Activated T-cell treated with anti-CD3 and anti-CD28 coated beads, Interleukin-2, amount 50 U/mL, for 24 hours (primary cell): ENCODE measurements around the gene SOX12.

Experiments
- DNase-seq: peaks from one replicate; pipeline ENCODE4 v3.0.0-alpha.2; 2020
- H3K27ac Mint-ChIP-seq: 2 replicates; pipeline ENCODE4 v1.8.0; 2020; ENCODE audit warnings: mild to moderate bottlenecking, mixed read lengths
- H3K27me3 Mint-ChIP-seq: 2 replicates; pipeline ENCODE4 v1.8.0; 2020; ENCODE audit warnings: mixed read lengths
- H3K36me3 Mint-ChIP-seq: 2 replicates; pipeline ENCODE4 v1.8.0; 2020; ENCODE audit warnings: low read depth, mixed read lengths
- H3K4me1 Mint-ChIP-seq: 2 replicates; pipeline ENCODE4 v1.8.0; 2020; ENCODE audit warnings: low read depth, mixed read lengths
- H3K4me3 Mint-ChIP-seq: 2 replicates; pipeline ENCODE4 v1.8.0; 2020; ENCODE audit warnings: mild to moderate bottlenecking, moderate library complexity, mixed read lengths
- H3K9me3 Mint-ChIP-seq: 2 replicates; pipeline ENCODE4 v1.8.0; 2020; ENCODE audit warnings: mixed read lengths

Gene SOX12

GRCh38 chr20:312866-313265 is 12.5 kb upstream of the SOX12 start:
- Mint-ChIP-seq H3K4me3 (no peak overlapping the region), H3K4me1 (peaks cover 16% of the 10 kb centered on the region), H3K9me3 (no peaks in the 10 kb centered on the region), H3K36me3 (no peaks in the 10 kb centered on the region), H3K27ac (no peak overlapping the region), H3K27me3 (no peaks in the 10 kb centered on the region)
- DNase-seq: no peak

DNA sequence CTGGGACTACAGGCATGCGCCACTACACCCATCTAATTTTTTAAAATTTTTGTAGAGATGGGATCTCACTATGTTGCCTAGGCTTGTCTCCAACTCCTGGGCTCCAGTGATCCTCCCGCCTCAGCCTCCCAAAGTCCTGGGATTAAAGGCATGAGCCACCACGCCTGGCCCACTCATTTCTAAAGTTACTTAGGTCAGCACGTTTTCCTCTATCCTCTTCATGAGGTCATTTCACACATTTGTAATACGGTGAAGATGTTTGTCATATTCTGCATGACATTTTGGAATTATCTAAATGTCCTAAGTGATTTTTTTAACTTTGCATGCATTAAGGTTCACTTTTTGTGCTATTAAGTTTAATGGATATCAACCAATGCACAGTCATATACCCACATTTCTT is 11.9 kb upstream of the SOX12 start:
- Mint-ChIP-seq H3K4me1 (peaks cover 16% of the 10 kb centered on the region), H3K27ac (no peak overlapping the region), H3K27me3 (no peaks in the 10 kb centered on the region), H3K4me3 (no peak overlapping the region), H3K9me3 (no peaks in the 10 kb centered on the region), H3K36me3 (no peaks in the 10 kb centered on the region)
- DNase-seq: no peak

DNA sequence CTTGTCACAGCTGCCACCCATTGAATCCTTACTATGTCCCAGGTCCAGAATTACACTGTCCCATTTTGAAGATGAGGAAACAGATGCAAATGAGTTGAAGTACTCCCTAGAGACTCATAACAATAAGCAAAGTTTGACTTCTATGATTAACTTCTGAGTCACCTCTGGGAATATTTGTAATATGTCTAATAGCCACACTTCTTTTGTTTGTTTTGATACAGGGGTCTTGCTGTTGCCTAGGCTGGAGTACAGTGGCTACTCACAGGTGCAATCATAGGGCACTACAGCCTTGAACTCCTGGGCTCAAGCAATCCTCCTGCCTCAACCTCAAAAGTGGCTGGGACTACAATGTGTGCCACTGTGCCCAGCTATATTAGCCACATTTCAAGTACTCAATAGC is 11.4 kb upstream of the SOX12 start:
- Mint-ChIP-seq H3K36me3 (no peaks in the 10 kb centered on the region), H3K27ac (no peak overlapping the region), H3K4me3 (no peak overlapping the region), H3K9me3 (no peaks in the 10 kb centered on the region), H3K4me1 (peaks cover 16% of the 10 kb centered on the region), H3K27me3 (no peaks in the 10 kb centered on the region)
- DNase-seq: no peak

DNA sequence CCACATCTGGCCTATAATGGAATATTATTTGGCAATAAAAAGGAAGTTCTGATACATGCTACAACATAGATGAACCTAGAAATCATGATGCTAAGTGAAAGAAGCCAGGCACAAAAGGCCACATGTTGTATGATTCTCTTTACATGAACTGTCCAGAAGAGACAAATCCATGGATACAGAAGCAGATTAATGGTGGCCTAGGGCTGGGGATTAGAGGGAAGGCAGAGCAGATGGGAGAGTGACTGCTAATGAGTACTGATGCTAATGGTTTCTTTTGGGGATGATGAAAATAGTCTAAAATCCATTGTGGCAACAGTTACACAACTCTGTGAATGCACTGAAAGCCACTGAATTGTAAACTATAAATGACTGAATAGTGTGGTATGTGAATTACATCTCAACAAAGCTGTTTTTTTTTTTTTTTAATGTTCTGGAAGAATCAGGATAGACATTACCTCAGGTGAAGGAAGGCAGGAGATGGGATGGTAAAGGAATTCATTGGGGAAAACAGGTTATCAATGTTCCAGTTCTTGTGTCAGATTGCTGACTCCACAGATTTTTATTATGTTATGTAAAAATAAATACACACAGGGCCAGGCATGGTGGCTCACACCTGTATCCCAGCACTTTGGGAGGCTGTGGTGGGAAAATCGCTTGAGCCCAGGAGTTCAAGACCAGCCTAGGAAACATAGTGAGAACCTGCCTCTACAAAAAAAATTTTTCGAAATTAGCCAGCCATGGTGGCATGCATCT is 8.9 kb upstream of the SOX12 start:
- H3K27ac Mint-ChIP-seq: no peak overlapping the region
- DNase-seq: no peak
- no peaks in the 10 kb centered on the region for H3K36me3 Mint-ChIP-seq
- H3K4me1 Mint-ChIP-seq: peaks cover 5% of the 10 kb centered on the region
- H3K4me3 Mint-ChIP-seq: no peak overlapping the region
- no peaks in the 10 kb centered on the region for H3K27me3 Mint-ChIP-seq
- no peaks in the 10 kb centered on the region for H3K9me3 Mint-ChIP-seq

- Mint-ChIP-seq H3K4me1 (peaks cover 35% of the 10 kb centered on the region), H3K27ac (peak overlapping the region; percentile 93), H3K36me3 (no peaks in the 10 kb centered on the region), H3K4me3 (peak overlapping the region; percentile 86), H3K9me3 (no peaks in the 10 kb centered on the region), H3K27me3 (no peaks in the 10 kb centered on the region)
- peak; percentile 97 for DNase-seq
Measured at GRCh38 chr20:324177-325044, 941 bp upstream of the SOX12 start.

GRCh38 chr20:325889-326644 is 715 bp downstream of the SOX12 start:
- Mint-ChIP-seq H3K4me3 (peak overlapping the region; percentile 79), H3K9me3 (no peaks in the 10 kb centered on the region), H3K36me3 (no peaks in the 10 kb centered on the region), H3K27me3 (no peaks in the 10 kb centered on the region), H3K4me1 (peaks cover 46% of the 10 kb centered on the region), H3K27ac (peak overlapping the region; percentile 74)
- DNase-seq: peak; percentile 75

GRCh38 chr20:326645-327185 is 1.4 kb downstream of the SOX12 start:
- Mint-ChIP-seq H3K27me3 (no peaks in the 10 kb centered on the region), H3K4me3 (peak overlapping the region; percentile 74), H3K36me3 (no peaks in the 10 kb centered on the region), H3K27ac (peak overlapping the region; percentile 47), H3K9me3 (no peaks in the 10 kb centered on the region), H3K4me1 (peaks cover 46% of the 10 kb centered on the region)
- no peak for DNase-seq

DNA sequence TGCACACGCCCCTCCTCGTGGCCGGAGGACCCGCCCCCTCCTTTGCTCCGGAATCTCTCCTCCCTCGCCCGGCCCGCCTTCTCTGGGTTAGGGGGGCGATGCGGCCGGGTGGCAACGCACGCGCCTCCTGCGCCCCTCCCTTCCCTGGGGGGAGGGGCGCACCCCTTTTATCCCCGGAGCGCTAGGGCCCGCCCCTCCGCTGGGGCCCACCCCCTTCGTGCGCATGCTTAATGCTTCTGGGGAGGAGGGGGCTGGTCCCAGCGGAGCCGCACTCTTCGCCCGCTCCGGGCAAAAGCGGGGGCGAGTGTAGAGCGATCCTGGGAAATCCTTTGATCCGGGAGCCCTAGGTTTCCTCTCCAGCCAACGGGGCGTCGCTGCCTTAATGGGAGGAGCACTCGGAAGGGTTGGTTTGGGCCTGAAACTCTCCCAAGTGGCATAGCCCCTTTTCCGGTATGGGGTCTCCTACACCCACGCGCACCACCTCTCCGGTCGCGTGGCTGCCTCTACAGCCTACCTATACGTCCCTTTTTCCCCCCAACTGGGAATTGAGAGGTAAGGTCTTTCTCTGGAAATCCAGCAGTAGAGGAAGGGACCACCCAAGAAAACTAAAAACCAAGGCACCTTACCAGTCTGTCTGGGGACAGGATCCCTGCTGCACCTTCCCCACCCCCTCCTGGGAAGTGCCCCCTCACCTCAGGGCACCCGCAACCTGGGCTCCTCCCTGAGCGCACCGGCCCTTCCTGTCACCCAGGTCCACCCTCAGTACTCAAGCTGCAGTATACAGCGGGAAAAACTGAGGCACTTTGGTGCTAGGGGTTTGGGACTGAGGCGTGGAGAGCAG is 2.1 kb downstream of the SOX12 start:
- Mint-ChIP-seq H3K27ac (peak overlapping the region; percentile 22), H3K4me3 (peak overlapping the region; percentile 74), H3K27me3 (no peaks in the 10 kb centered on the region), H3K4me1 (peaks cover 46% of the 10 kb centered on the region), H3K9me3 (no peaks in the 10 kb centered on the region), H3K36me3 (no peaks in the 10 kb centered on the region)
- peak; percentile 84 for DNase-seq

GRCh38 chr20:328027-328974 is 2.9 kb downstream of the SOX12 start:
- H3K36me3 Mint-ChIP-seq: no peaks in the 10 kb centered on the region
- peak overlapping the region; percentile 74 for H3K4me3 Mint-ChIP-seq
- no peaks in the 10 kb centered on the region for H3K9me3 Mint-ChIP-seq
- peaks cover 46% of the 10 kb centered on the region for H3K4me1 Mint-ChIP-seq
- no peaks in the 10 kb centered on the region for H3K27me3 Mint-ChIP-seq
- H3K27ac Mint-ChIP-seq: peak overlapping the region; percentile 45
- DNase-seq: no peak

- H3K9me3 Mint-ChIP-seq: no peaks in the 10 kb centered on the region
- no peak for DNase-seq
- H3K4me1 Mint-ChIP-seq: peaks cover 39% of the 10 kb centered on the region
- peak overlapping the region; percentile 74 for H3K4me3 Mint-ChIP-seq
- no peaks in the 10 kb centered on the region for H3K36me3 Mint-ChIP-seq
- peak overlapping the region; percentile 32 for H3K27ac Mint-ChIP-seq
- no peaks in the 10 kb centered on the region for H3K27me3 Mint-ChIP-seq
Measured at GRCh38 chr20:328975-329695, 3.8 kb downstream of the SOX12 start.

GRCh38 chr20:329851-330232 is 4.5 kb downstream of the SOX12 start:
- no peak for DNase-seq
- Mint-ChIP-seq H3K27ac (no peak overlapping the region), H3K36me3 (no peaks in the 10 kb centered on the region), H3K9me3 (no peaks in the 10 kb centered on the region), H3K4me1 (peaks cover 33% of the 10 kb centered on the region), H3K4me3 (no peak overlapping the region), H3K27me3 (no peaks in the 10 kb centered on the region)

DNA sequence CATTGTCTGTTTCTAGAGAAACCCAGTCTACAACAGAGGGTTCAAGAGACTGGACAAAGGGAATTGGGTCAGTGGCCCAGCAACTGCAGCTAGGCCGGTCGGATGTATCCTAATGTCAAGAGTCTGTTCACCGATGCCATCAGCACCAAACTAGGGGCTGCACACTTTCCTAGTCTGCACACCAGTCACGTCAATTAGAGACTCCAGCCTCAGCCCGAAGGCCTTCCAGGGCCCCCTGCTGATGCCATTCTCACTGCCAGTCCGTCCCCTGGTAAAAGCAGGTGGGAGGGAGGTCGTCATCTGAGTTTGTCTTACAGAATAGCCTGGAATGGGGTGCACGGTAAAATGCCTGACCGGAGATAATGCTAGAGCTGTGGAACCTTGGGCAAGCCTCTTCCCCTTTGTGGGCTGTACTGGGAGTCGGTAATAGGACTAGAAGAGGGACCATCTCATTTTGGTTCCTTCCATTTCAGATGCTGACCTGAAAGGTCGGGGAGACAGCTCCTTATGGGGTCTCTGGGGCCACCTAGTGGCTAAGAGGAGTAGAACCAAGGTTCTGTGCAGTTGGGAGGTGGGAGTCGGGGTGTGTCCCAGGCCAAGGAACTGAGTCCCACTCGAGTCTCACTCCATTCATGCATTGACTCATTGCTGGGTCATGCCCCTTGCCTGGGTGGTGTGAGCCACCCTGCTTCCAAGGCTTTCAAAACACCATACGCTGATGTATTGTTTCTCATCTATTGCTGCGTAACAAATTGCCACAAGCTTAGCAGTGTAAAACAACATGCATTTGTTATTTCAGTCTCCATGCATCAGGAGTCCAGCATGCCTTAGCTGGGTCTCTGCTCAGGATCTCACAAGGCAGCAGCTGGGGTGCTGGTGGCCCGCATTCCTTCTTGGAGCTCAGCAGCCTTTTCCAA is 5.1 kb downstream of the SOX12 start:
- no peaks in the 10 kb centered on the region for H3K9me3 Mint-ChIP-seq
- DNase-seq: peak; percentile 67
- peaks cover 31% of the 10 kb centered on the region for H3K4me1 Mint-ChIP-seq
- H3K27ac Mint-ChIP-seq: no peak overlapping the region
- no peak overlapping the region for H3K4me3 Mint-ChIP-seq
- H3K27me3 Mint-ChIP-seq: no peaks in the 10 kb centered on the region
- H3K36me3 Mint-ChIP-seq: no peaks in the 10 kb centered on the region
